GM19099 (cell line): ENCODE results near the gene CITED2.

Experiments used
- POLR2A ChIP-seq: IDR thresholded peaks from 3 replicates; pipeline ENCODE4 v1.6.1; 2011; ENCODE audit warnings: low read depth; ENCODE audit not compliant: insufficient read length; ENCODE audit errors: extremely low read depth

Gene CITED2

GRCh38 chr6:139373154-139373927, 1.1 kb downstream of the CITED2 start:
- peak; percentile 25 for TF ChIP-seq POLR2A

DNA sequence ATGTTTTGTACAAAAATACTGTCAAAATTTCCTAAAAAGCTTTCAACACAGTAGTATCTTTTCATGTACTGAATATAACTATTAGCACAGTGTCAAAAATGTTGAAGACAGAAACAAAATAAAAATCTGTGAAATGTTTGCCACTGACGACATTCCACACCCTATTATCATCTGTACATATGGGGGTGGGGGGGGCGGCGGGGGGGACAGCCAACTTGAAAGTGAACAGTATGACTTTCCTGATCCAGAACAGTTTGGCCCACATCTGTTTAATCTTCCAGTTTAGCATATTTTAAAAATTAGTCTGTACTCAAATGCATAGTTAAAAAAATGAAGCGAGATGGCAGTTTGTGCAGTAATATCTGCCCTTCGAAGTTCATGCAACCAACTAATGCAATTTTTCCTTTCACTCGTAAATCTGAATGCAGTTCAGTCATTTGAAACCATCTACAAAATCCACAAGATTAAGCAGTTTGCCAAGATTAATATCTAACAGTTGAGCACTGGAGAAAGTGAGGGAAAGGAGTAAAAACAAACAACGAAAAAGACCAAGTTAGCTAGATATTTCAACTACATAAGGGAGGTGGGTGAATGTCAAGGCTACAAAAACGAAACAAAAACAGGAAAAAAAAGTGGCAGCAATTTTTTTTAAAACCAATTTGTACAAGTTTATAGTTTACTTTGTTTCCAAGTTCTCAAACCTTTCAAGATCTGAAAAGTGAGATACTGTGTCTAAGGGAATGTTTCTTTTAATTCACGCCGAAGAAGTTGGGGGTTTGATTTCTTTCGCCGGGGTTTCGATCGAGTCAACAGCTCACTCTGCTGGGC, 1.9 kb downstream of the CITED2 start:
- no peak for TF ChIP-seq POLR2A

DNA sequence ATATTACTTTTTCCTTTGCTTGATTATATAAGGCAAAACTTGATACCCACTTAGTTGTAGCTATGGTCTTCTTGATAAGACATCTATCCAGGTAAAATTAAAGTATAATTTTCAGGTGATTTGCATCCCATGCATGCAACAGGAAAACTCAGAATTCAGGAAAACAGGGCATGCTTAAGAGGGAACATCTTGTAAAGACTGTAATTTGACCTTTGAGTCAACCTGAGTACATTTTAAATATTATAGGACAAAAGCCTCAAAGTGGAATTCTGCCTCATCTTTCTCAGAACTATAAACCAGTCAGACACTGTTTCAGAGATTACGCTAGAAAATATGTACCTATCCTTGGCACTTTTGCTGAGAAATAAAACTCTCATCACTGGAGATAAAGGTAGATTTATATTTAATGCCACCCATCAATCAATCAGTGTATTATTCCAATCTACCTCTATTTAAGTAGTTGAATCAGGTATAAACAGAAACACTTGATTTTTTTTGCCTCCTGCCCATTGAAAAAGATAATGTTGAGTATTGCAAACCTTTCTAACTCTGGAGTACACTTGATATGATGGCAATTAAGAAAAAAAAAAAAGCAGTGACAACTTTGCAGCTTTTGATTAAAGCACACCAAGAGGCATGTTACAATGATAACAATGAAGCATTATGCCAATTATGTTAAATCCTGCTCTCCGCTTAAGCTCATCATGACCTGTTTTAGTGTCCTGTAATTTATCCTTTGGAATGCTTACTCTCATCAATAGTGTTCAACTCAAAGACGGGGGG, 2.8 kb downstream of the CITED2 start:
- TF ChIP-seq POLR2A: no peak

GRCh38 chr6:139370999-139371345, 3.5 kb downstream of the CITED2 start:
- no peak for TF ChIP-seq POLR2A

DNA sequence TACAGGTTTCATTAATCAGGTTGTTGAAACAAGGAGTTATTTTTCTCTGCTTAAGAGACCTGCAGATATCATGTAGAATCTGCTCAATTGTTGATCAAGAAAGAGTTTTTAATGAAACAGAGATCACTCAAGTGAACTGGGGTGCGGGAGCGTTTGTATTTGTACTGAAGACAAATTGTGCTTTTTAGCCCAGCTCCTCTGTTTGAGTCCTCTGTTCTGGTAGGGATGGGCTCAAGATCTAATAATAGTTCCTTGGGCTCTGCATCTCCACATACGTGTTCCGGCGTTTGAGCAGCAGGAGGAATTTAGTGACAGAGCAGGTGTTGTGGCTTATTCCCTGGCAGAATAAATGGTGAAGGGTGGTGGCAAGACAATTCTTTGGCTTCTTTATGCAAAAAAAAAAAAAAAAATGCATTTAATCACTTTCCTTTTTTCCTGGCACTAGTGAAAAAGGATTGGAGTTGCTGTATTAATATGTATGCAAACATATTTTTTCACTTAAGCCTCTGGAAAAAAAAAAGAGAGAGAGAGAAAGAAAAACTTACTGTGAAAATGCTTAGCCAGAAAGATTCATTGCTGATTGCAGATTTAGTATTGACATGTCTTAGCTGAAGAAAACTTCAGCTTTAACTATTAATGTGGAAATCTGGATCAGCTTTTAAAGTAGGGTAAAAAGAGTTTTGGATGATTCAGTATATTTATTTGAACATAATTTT, 4.0 kb downstream of the CITED2 start:
- TF ChIP-seq POLR2A: no peak

- no peak for TF ChIP-seq POLR2A
Observed at GRCh38 chr6:139369568-139370282, 4.7 kb downstream of the CITED2 start.

- no peak for TF ChIP-seq POLR2A
Observed at GRCh38 chr6:139369068-139369467, 5.4 kb downstream of the CITED2 start.

DNA sequence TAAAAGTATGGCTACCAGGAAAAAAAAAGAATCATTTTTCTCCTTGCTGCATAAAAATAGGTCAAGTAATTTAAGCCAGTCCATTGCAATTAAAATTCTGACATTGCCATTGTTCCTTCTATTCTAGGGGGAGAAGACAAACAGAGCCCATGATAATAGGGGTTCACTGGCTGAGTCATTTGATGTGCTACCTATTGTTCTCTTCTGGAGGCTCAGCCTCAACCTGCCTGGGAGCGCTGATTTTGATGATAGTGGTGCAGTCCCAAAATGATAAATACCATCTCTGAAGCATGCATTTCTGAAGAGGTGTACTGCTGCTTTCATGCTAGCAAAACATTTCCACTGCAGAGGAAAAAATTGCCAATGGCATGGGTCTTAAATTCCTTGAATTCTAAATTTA, 5.8 kb downstream of the CITED2 start:
- TF ChIP-seq POLR2A: no peak

- no peak for TF ChIP-seq POLR2A
Observed at GRCh38 chr6:139367810-139368351, 6.6 kb downstream of the CITED2 start.

- no peak for TF ChIP-seq POLR2A
Observed at GRCh38 chr6:139364982-139365379, 9.5 kb downstream of the CITED2 start.

- no peak for TF ChIP-seq POLR2A
Observed at GRCh38 chr6:139364302-139364981, 10.0 kb downstream of the CITED2 start.

DNA sequence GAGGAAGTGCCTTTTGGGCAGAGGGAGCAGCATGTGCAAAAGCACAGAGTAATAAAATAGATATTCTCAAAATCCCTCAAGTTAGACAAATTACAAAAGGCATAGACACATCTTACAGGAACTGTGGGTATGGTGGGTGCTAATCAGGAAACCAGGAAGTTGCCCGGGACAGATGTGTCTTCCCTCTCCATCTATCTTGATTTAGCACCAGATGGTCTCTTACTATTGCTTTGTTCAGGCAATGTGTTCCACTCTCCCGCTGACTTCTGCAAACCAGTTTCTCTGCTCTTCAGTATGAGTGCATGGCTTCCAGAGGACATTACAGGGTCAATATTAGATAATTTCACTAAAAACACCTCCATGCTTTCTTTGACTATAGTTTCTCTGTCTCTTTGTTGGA, 13.2 kb downstream of the CITED2 start:
- TF ChIP-seq POLR2A: no peak

DNA sequence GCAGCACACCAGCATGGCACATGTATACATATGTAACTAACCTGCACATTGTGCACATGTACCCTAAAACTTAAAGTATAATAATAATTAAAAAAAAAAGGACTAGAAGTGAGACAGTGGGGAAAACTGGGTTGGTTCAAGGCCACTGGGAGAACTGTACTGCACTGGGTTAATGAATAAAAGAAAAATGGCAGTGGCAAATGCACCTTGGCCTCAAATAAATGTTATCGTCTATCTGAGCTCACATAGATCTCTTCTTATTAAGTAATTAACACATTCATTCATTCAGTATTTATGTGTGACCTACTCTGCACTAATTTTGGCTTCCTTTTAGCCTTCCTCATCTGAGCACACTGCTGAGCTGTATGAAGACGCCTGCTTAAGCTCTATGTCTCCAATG, 17.5 kb downstream of the CITED2 start:
- TF ChIP-seq POLR2A: no peak
